DOHH2 (cell line): ENCODE data around the gene REPIN1.

Experiments used
- H3F3A ChIP-seq: fragments of 200-600 bp; sonication (generic), shearing (Covaris generic); 2 replicates; pipeline ENCODE4 v1.6.0; 2016; ENCODE audit warnings: antibody characterized with exemption, mild to moderate bottlenecking; ENCODE audit not compliant: control insufficient read depth, insufficient read depth
- H3K27ac ChIP-seq: fragments of 200-600 bp; sonication (generic); 2 replicates; pipeline ENCODE4 v1.5.1; 2014; ENCODE audit warnings: low read depth, mild to moderate bottlenecking, low read length, moderate library complexity
- H3K27me3 ChIP-seq: fragments of 200-600 bp; sonication (generic); 2 replicates; pipeline ENCODE4 v1.6.1; 2014; ENCODE audit warnings: mild to moderate bottlenecking, low read length, mixed read lengths; ENCODE audit not compliant: control insufficient read depth
- H3K36me3 ChIP-seq: fragments of 200-600 bp; sonication (generic); 2 replicates; pipeline ENCODE4 v1.6.1; 2014; ENCODE audit warnings: mild to moderate bottlenecking, low read length, moderate library complexity, mixed read lengths; ENCODE audit not compliant: control insufficient read depth
- H3K4me1 ChIP-seq: fragments of 200-600 bp; sonication (generic); 2 replicates; pipeline ENCODE4 v1.6.1; 2014; ENCODE audit warnings: mild to moderate bottlenecking, low read length, mixed read lengths; ENCODE audit not compliant: control insufficient read depth
- H3K4me2 ChIP-seq: fragments of 200-600 bp; sonication (generic); 2 replicates; pipeline ENCODE4 v1.6.0; 2014; ENCODE audit warnings: mild to moderate bottlenecking, low read length, moderate library complexity
- H3K4me3 ChIP-seq: fragments of 200-600 bp; sonication (generic); 2 replicates; pipeline ENCODE4 v1.5.1; 2014; ENCODE audit warnings: mild to moderate bottlenecking, low read length, mixed read lengths
- H3K79me2 ChIP-seq: fragments of 200-600 bp; sonication (generic); 2 replicates; pipeline ENCODE4 v1.6.1; 2014; ENCODE audit warnings: mild to moderate bottlenecking, low read length, mixed read lengths; ENCODE audit not compliant: control insufficient read depth
- H3K9me2 ChIP-seq: fragments of 200-600 bp; sonication (generic); replicated peaks from 2 replicates; pipeline ENCODE4 v1.6.1; 2014; ENCODE audit warnings: mild to moderate bottlenecking, low read length, mixed read lengths; ENCODE audit not compliant: control insufficient read depth
- H3K9me3 ChIP-seq: fragments of 200-600 bp; sonication (generic); 2 replicates; pipeline ENCODE4 v1.6.1; 2014; ENCODE audit warnings: antibody characterized with exemption, low read length, mixed read lengths; ENCODE audit not compliant: control insufficient read depth, insufficient read depth
- H4K20me1 ChIP-seq: fragments of 200-600 bp; sonication (generic); 2 replicates; pipeline ENCODE4 v1.6.0; 2014; ENCODE audit warnings: low read depth, mild to moderate bottlenecking, antibody characterized with exemption, low read length, moderate library complexity; ENCODE audit not compliant: control insufficient read depth, insufficient read depth
- EZH2phosphoT487 ChIP-seq: fragments of 200-600 bp; sonication (generic); IDR thresholded peaks from 2 replicates; pipeline ENCODE4 v1.6.1; 2017; ENCODE audit warnings: borderline replicate concordance, mild to moderate bottlenecking, antibody characterized with exemption, low read length, moderate library complexity, mixed read lengths
- TF ChIP-seq, protein P1 (sequence below): fragments of 200-600 bp; sonication (generic); IDR thresholded peaks from one replicate; pipeline ENCODE4 v1.5.1; 2014; ENCODE audit warnings: antibody characterized with exemption, mild to moderate bottlenecking, low read depth, low read length; ENCODE audit not compliant: poor library complexity, severe bottlenecking

Gene REPIN1

GRCh38 chr7:150398965-150399320 lies 30.3 kb downstream of the REPIN1 start:
- no peak overlapping the region for H3K27ac ChIP-seq
- H3K4me3 ChIP-seq: no peak overlapping the region
- no peaks in the 10 kb centered on the region for H4K20me1 ChIP-seq
- no peak overlapping the region for H3K4me2 ChIP-seq
- no peaks in the 10 kb centered on the region for H3K9me2 ChIP-seq
- no peaks in the 10 kb centered on the region for H3K9me3 ChIP-seq
- no peaks in the 10 kb centered on the region for H3K79me2 ChIP-seq
- H3F3A ChIP-seq: peaks cover 8% of the 10 kb centered on the region; the same call in 1 of the 2 replicates
- no peak for TF ChIP-seq EZH2phosphoT487
- TF ChIP-seq, protein P1, sequence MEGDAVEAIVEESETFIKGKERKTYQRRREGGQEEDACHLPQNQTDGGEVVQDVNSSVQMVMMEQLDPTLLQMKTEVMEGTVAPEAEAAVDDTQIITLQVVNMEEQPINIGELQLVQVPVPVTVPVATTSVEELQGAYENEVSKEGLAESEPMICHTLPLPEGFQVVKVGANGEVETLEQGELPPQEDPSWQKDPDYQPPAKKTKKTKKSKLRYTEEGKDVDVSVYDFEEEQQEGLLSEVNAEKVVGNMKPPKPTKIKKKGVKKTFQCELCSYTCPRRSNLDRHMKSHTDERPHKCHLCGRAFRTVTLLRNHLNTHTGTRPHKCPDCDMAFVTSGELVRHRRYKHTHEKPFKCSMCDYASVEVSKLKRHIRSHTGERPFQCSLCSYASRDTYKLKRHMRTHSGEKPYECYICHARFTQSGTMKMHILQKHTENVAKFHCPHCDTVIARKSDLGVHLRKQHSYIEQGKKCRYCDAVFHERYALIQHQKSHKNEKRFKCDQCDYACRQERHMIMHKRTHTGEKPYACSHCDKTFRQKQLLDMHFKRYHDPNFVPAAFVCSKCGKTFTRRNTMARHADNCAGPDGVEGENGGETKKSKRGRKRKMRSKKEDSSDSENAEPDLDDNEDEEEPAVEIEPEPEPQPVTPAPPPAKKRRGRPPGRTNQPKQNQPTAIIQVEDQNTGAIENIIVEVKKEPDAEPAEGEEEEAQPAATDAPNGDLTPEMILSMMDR: no peak
- peaks cover 12% of the 10 kb centered on the region for H3K36me3 ChIP-seq
- H3K27me3 ChIP-seq: no peaks in the 10 kb centered on the region
- peaks cover 5% of the 10 kb centered on the region for H3K4me1 ChIP-seq

- Histone ChIP-seq H3K27ac (no peak overlapping the region), H3K4me1 (peaks cover 11% of the 10 kb centered on the region), H3F3A (peaks cover 4% of the 10 kb centered on the region; the same call in 1 of the 2 replicates), H3K9me2 (no peaks in the 10 kb centered on the region), H3K4me2 (no peak overlapping the region), H4K20me1 (no peaks in the 10 kb centered on the region), H3K4me3 (no peak overlapping the region), H3K79me2 (no peaks in the 10 kb centered on the region), H3K36me3 (peaks cover 12% of the 10 kb centered on the region), H3K27me3 (no peaks in the 10 kb centered on the region), H3K9me3 (no peaks in the 10 kb centered on the region)
- TF ChIP-seq, protein P1: no peak
- TF ChIP-seq EZH2phosphoT487: no peak
Observed at GRCh38 chr7:150399421-150400007, 30.9 kb downstream of the REPIN1 start.

DNA sequence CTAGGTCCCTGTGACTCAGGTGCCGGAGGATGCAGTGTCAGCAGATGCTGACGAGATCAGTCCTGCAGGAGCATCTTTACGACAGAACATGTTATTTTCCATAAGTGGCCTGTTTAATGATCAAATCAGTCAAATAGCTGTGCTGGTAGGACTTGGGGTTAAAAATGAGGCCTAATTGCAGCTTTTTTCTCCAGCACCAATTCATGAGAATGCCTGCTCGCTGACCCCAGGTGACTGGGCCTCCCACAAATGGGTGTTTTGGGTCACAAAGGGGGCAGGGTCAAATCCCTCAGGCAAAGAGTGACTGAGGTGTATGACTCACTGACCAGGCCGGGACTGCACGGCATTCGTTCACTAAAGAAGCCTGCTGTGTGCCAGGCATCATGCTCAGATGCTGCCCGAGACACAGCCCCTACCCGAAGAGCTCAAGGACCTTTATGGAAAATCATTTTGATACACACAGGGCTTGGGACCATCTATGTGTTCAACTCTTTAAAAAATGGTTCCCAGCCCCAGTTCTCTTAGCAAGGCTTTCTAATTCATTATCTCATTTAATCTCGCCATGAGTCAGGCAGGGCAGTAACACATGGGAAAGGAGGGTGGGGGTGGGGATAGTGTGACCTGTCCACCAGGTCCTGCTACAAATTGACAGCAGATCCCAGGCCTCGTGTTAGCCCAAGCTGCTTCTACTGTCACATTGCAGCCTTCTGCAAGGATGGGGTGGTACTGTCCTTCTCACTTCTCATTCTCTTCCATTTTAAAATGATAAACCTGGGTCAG lies 31.6 kb downstream of the REPIN1 start:
- Histone ChIP-seq H3K4me3 (no peak overlapping the region), H3K9me2 (no peaks in the 10 kb centered on the region), H3K36me3 (peaks cover 12% of the 10 kb centered on the region), H3K79me2 (no peaks in the 10 kb centered on the region), H3K4me1 (peaks cover 14% of the 10 kb centered on the region), H3K9me3 (no peaks in the 10 kb centered on the region), H4K20me1 (no peaks in the 10 kb centered on the region), H3K27me3 (no peaks in the 10 kb centered on the region), H3F3A (no peaks in the 10 kb centered on the region; the same call in 1 of the 2 replicates), H3K4me2 (no peak overlapping the region), H3K27ac (no peak overlapping the region)
- TF ChIP-seq EZH2phosphoT487: no peak

- H3K36me3 ChIP-seq: peaks cover 12% of the 10 kb centered on the region
- no peak overlapping the region for H3K4me3 ChIP-seq
- no peaks in the 10 kb centered on the region for H3K27me3 ChIP-seq
- peaks cover 2% of the 10 kb centered on the region for H3F3A ChIP-seq
- peaks cover 20% of the 10 kb centered on the region for H3K4me1 ChIP-seq
- H3K9me2 ChIP-seq: no peaks in the 10 kb centered on the region
- H3K27ac ChIP-seq: no peak overlapping the region
- H3K79me2 ChIP-seq: no peaks in the 10 kb centered on the region
- H3K9me3 ChIP-seq: no peaks in the 10 kb centered on the region
- no peaks in the 10 kb centered on the region for H4K20me1 ChIP-seq
- TF ChIP-seq EZH2phosphoT487: no peak
- TF ChIP-seq, protein P1: no peak
- no peak overlapping the region for H3K4me2 ChIP-seq
Observed at GRCh38 chr7:150400788-150401423, 32.3 kb downstream of the REPIN1 start.
